AG09309 (cell line): ENCODE measurements around the gene RTCB.

Source experiments
- DNase-seq: peaks from one replicate; pipeline ENCODE4 v3.0.0-alpha.2; 2010; ENCODE audit warnings: low read depth
- H3K4me3 ChIP-seq: 2 replicates; pipeline ENCODE4 v1.5.1; 2011; ENCODE audit warnings: mild to moderate bottlenecking, low read depth, low read length, moderate library complexity; ENCODE audit not compliant: control insufficient read depth
- CTCF ChIP-seq: IDR thresholded peaks from 2 replicates; pipeline ENCODE4 v1.5.1; 2011; ENCODE audit warnings: mild to moderate bottlenecking, low read depth, low read length, inconsistent platforms; ENCODE audit not compliant: insufficient read depth, control insufficient read depth; ENCODE audit errors: missing control alignments

Gene RTCB

DNA sequence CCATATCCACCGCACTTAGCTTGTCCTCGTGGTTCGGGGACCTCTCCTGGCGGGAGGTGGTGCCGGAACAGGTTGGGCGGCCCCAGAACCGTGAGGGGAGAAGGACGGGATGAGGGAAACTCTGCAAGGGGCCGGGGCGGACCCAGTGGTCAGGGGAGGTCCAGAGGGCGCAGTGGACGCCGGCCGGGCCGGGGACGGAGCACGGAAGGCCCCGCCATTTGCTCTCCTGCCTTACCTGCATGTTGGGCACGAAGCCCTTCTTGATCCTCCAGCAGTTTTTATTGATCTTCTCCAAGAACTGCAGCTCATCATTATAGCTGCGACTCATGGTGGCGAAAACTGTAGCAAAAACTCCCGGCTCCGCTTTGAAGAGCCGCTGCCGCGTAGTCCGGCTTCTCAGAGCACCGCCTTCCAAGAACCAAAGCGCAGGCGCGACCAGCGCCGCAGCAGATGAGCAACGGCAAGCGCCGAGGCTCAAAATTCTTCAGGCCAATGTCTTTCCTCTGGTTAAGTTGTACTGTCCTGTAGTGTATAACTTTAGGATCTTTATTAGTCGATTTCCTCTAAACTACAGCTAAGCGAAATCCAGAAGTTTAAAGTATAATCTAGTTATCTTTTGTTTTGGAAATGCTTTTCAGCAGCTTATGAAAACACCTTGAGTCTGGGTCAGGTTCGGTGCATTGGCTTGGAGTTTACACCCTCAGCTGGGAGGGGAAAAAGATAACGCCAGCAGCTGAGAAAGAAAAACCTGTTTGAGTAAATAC is at the start of gene RTCB:
Gene RTCB (minus strand): TSS at position 419 of the 764 bp plus-strand sequence. CDS start 91 bp downstream, at position 328.
- TF ChIP-seq CTCF = no peak
- H3K4me3 ChIP-seq = peak within 1 kb of the TSS; percentile 88
- peak; percentile 74 for DNase-seq

DNA sequence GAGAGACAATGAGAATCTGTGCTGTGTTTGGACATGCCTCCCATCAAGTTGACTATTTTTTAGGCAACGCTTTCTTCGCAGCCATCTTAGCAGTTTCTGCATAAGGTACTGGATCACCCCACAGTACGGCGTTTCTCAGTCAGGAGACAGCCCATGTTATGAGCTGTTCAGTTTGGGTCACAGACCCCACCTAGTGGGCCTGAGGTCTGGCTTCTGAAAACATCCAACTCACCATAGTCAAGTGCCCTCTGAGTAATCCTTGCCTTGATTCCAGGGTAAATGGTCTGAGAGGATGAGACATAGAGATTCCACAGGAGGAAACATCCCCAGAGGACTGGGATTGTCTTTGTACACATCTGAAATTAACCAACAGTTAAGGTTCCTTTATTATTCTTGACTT is 45.0 kb upstream of the RTCB start:
- no peak for DNase-seq
- no peak overlapping the region for H3K4me3 ChIP-seq
- no peak for TF ChIP-seq CTCF

DNA sequence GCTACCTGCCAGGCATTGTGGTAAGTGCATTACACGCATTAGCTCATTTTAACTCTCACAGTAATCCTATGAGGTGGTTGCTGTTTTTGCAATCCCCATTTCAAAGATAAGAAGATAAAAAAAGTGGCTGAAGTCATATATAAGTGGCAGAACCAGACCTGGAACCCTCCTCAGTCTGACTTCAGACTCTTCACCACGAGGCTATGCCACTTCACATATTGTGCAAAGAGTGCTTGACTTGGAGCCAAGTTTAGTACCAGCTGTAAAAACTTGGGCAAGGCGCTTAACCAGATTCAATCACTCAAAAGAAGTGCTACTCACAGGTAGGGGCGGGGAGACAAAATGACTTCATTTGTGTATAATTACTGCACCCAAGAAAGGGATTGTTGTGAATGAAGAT is 36.9 kb upstream of the RTCB start:
- TF ChIP-seq CTCF = no peak

GRCh38 chr22:32446321-32446720 is 34.3 kb upstream of the RTCB start:
- DNase-seq = no peak
- no peak for TF ChIP-seq CTCF
- H3K4me3 ChIP-seq = no peak overlapping the region

More for the DNA sequence above, 36.9 kb upstream of the RTCB start:
- no peak for DNase-seq
- no peak overlapping the region for H3K4me3 ChIP-seq

DNA sequence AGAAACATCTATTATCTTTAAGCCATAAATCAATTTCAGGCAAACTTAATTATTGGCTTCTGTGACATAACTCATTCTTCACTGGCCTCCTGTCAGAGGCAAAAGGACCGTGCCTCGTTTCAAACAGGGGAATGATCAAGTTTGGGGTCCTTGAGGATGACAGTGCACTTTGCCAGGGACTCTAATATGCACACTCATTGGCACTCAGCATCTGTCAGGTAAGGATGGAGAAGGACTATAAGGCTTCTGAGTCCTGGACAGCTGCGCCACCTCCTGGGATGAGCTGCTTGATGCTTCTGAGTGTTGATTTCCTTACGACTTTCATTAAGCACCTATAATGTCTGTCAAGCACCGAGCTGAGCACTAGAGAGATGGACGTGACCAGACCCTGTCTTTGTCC is 32.0 kb upstream of the RTCB start:
- TF ChIP-seq CTCF = peak; percentile 23
- no peak for DNase-seq
- H3K4me3 ChIP-seq = no peak overlapping the region

- TF ChIP-seq CTCF = no peak
- no peak for DNase-seq
- no peak overlapping the region for H3K4me3 ChIP-seq
These were observed 18.3 kb upstream of the RTCB start for GRCh38 chr22:32430352-32430751.

- no peak for DNase-seq
These were observed 14.8 kb upstream of the RTCB start for GRCh38 chr22:32426881-32427280.

More at GRCh38 chr22:32426881-32427280, 14.8 kb upstream of the RTCB start:
- no peak overlapping the region for H3K4me3 ChIP-seq
- TF ChIP-seq CTCF = no peak
